Femur (tissue), 1 donor: ENCODE measurements around the gene GIMAP8.

Experiments
- DNase-seq: peaks from one replicate; pipeline ENCODE4 v3.0.0-alpha.2; 2017

Gene GIMAP8

GRCh38 chr7:150450491-150451001, at the start of gene GIMAP8:
TSS of gene GIMAP8 (plus strand) at chr7:150450630. CDS start at chr7:150466699, 16,069 bp downstream.
- DNase-seq: peak; percentile 39

DNA sequence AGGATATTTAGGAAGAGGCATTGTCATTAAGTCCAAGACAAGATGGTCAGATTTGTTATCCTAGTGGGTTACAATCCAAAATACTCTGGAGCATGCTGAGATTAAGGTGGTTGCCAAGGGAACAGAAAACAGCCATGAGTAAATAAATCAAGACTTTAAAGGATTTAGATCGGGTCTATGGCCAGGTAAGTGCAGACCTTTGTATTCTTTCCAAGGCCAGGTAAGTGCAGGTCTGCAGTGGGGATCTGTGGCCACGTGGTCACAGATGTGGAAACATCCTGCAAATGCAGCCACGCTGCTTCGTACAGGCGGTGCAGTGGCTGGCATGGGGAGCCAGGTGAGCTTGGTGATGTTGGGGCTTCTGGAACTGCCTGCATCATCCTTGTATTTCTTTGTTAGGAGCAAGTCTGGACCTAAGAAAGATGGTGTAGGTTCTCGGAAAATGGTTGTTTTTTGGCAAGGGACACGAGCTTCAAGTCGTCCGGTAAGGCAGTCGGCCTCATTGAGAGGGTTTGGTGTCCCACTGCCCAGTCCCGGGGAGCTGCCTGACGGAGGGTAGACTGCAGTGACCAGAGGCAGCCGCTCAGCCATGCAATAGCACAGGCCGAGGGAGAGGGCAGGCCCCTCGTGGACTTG, 49.5 kb upstream of the GIMAP8 start:
- no peak for DNase-seq

DNA sequence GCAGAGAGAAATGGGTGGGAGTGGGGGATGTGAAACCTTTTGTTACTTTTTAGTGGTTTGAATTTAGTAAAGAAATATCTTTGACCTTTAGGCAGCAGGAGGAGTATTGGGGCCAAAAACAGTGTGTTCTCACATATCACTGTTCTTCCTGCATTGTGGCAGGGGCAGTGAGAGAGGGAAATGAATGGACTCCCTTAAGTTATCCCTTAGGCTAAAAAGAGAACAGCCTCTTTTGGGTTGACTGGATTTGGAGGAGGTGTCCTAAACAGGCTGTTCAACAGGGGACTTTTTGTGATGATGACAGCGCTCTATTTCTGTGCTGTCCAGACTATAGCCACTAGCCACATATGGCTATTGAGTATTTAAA, 49.0 kb upstream of the GIMAP8 start:
- no peak for DNase-seq

DNA sequence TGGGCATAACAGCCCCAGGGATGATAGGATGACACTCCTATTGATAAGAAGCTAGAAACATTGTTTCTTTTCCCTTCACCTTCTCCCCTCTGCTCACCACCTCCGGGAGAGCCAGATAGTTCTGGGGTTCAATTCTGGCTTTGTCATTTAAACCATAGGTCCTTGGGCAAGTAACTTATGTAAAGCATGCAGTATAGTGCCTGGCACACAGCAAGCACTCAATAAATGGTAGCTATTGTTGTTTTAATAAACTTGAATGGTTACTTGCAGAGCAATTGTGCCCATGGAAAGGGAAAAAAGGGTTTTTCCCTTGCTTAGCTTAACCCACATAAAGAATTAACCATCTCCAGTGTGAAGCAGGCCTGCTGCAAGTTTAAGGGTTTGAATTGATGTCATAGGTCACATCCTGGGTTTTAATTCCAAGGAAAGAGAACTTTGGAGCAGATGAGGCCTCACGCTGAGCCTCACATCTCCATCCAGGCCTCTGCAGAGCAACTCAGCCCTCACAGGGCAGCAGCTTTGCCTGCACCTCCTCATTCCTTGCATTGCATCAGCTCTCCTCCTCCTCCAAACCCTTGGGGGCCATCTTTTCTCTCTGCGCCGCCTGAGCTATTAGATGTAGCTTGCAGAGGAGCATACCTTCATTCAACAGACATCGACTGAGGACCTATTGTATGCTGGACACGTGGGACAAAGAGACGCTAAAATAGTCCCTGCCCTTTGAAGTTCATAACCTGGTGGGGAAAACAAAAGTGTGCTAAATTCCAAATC, 48.4 kb upstream of the GIMAP8 start:
- DNase-seq: no peak

GRCh38 chr7:150402671-150403321, 47.6 kb upstream of the GIMAP8 start:
- no peak for DNase-seq

DNA sequence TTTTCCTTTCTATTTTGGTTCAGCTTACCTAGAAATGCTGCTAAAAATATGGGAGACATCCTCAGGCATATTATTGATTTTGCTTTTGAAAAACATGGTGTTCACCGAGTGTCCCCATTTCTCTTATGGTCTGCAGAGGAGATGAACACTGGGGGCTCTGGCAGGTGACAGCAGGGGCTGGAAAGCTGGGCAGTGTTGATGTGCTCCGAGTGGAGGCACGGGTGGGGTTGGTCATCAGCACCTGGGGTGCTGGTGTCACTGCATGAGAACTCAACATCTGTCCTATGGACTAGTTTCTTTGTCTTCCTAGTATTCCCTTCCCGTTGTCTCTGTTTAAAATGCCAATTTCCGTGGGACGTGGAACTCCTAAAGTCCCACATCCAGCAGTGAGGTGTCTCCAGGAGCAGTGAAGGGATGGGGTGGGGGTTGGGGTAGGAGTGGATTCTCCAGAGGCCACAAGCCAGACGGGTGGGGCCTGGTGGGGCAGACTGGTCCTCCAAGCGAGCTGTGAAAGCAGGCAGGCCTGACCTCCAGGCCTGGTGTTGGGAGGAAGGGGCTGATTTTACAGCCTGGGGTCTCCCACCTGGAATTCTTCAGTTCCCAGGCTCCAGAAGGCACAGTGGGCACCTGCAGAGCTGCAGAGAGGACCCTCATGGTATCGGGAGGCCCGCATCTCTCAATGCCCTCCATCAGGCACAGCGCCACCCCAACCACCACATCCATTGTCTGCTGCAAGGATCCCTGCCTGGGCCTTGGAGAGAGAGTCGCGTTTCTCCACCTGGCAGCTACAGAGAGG, 46.9 kb upstream of the GIMAP8 start:
- DNase-seq: no peak

GRCh38 chr7:150404172-150404804, 46.1 kb upstream of the GIMAP8 start:
- DNase-seq: no peak

GRCh38 chr7:150404805-150405583, 45.4 kb upstream of the GIMAP8 start:
- peak; percentile 92 for DNase-seq

- DNase-seq: no peak
Observed at GRCh38 chr7:150405584-150406311, 44.7 kb upstream of the GIMAP8 start.

GRCh38 chr7:150406312-150406566, 44.2 kb upstream of the GIMAP8 start:
- no peak for DNase-seq

- DNase-seq: no peak
Observed at GRCh38 chr7:150406567-150407421, 43.6 kb upstream of the GIMAP8 start.

DNA sequence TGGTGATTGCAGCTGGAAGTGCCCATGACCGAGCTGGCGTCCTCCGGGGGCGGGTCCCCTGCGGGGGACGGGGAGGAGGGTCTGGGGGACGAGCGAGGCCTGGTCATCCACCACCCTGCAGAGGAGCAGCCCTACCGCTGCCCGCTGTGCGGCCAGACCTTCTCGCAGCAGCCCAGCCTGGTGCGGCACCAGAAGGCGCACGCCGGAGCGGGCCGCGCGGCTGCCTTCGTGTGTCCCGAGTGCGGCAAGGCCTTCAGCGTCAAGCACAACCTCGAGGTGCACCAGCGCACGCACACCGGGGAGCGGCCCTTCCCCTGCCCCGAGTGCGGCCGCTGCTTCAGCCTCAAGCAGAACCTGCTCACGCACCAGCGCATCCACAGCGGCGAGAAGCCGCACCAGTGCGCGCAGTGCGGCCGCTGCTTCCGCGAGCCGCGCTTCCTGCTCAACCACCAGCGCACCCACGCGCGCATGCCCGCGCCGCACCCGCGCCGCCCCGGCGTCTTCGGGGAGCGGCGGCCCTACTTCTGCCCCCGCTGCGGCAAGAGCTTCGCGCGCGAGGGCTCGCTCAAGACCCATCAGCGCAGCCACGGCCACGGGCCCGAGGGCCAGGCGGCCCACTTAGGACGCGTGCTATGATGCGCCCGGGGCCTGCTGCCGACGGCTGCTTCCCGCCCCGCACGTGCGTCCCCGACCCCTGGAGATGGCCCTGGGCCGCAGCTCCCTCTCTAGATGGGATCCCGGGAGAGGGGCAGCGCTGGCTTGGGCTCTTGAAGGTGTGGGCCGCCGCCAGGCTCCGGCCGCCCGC, 42.6 kb upstream of the GIMAP8 start:
- no peak for DNase-seq

- DNase-seq: no peak
Observed at GRCh38 chr7:150408393-150409299, 41.8 kb upstream of the GIMAP8 start.

DNA sequence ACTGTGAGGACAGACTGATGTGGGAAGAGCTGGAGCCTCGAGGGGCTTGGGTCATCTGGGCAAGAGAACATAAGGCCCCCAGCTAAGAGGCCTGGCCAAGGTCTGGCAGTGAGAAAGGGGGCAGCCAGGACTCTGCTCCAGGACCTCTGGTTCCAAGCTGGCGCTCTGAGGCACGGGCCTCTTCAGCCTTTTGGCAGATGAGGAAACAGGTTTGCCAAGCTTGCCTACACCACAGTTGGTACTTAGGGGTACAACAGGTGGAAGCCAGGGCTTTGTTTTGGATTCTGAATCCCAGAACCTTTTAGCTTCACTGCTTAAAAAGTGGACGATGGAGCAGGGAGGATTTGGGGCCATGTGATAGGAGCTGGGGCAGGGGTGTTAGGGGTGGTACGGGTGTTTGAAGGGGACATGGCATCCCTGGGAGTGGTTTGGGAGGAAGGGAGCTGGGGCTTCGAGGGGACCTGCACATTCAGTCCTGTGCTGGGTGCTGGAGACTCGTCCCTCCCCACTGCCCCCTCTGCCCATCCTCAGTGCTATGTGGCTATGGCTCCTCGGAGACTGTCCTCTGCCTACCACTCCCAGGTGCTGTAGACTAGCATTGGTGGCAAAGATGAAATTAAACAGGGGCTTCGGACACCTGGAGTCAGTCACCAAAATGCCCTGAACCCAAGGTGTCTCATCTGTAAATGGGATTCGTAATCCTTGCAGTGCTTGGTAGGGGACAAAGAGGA, 41.0 kb upstream of the GIMAP8 start:
- no peak for DNase-seq

DNA sequence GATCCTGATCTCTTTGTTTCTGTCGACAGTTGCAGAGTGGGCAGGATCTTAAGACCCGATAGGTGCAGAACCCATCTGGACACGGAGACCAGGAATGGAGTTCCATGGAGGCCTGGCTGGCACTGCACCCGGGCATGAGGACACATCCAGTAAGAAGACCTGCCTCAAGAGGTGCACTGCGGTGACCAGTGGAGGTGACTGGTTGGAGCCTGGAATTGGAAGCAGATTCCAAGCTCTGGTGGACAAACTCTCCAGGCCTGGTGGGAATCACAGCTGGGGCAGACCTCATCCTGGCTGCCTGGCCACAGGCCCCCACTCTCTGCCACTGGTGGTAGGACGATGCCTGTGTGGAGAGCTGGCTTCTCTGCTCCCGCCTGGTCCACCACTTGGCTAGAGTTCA, 40.3 kb upstream of the GIMAP8 start:
- DNase-seq: no peak

- DNase-seq: no peak
Observed at GRCh38 chr7:150410680-150411346, 39.6 kb upstream of the GIMAP8 start.

DNA sequence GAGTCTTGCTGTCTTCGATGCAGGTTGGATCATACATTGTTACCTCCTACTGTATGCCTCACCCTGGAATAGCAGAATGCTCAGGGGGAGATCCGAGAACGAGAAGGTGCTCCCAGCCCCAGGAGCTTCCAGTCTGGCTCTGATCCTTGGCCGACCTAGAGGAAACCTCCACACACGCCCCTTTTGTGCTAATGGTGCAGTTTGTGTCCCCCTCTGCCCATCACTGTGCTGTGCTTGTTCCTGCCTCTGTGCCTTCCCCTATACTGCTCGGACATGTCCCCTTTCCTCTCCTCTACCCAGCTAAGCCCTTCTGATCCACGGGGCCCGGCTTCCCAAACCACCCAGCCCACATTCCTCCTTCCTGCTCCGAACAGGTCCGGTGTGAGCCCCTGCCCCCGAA, 38.8 kb upstream of the GIMAP8 start:
- no peak for DNase-seq
